Measurements from ENCODE around the gene BSG. TPM values are rescaled to one million over a fixed set of nuclear protein-coding genes. Genes with fewer than 3 reads are reported as not detected.

BSG gene
- total and polyA plus RNA-seq, 10 donors, result 95.3 to 307 (median 213) TPM

- Histone ChIP-seq H3K27ac (peak overlapping the region; percentile 75 to 97 (median 90)), H3K4me1 (peaks cover 28 to 51% (median 40%) of the 10 kb centered on the region in 6 donors), H3K27me3 (replicated peaks in 1 of 7) (no peaks in the 10 kb centered on the region), H3K4me3 (peak overlapping the region; percentile 23 to 97 (median 84)), H3K9me3 (no peaks in the 10 kb centered on the region), H3K36me3 (peaks cover 0 to 2% (median 0%) of the 10 kb centered on the region in 6 donors)
- intact Hi-C loops (cut with DNase I; ENCODE audit: low total_unique reads), result loop anchor here (5.0 kb wide), 1 partner anchor 39 kb away; the partner anchor contains the start of gene CDC34
- no peak for TF ChIP-seq CTCF (IDR thresholded peaks at IDR 0.05 in 8 of 11, conservative IDR thresholded peaks at IDR 0.05 in 3 of 11)
- TF ChIP-seq POLR2AphosphoS5 (IDR thresholded peaks at IDR 0.05), result peak; percentile 43 to 68 (median 63)
- 0 to 4% (median 2%) methylated on average over 41 to 45 of the region's 45 CpGs for WGBS, 5 donors
- peak; percentile 87 for DNase-seq
Measured at GRCh38 chr19:570937-571565, 1.3 kb upstream of the BSG start.

- peaks cover 0 to 6% (median 0%) of the 10 kb centered on the region in 6 donors for H3K36me3 ChIP-seq
- H3K4me1 ChIP-seq, result peaks cover 30 to 56% (median 45%) of the 10 kb centered on the region in 6 donors
- WGBS, 5 donors, result 0 to 2% (median 1%) methylated on average over 10 to 14 of the region's 14 CpGs
- intact Hi-C loops (cut with DNase I; ENCODE audit: low total_unique reads), result loop anchor here (5.0 kb wide), 1 partner anchor 39 kb away; the partner anchor contains the start of gene CDC34
- no peaks in the 10 kb centered on the region for H3K27me3 ChIP-seq (replicated peaks in 1 of 7)
- DNase-seq, result no peak
- TF ChIP-seq CTCF (IDR thresholded peaks at IDR 0.05 in 8 of 11, conservative IDR thresholded peaks at IDR 0.05 in 3 of 11), result no peak
- TF ChIP-seq POLR2A (IDR thresholded peaks at IDR 0.05), result peak in 1 of 3 donors; percentile 11
- peak overlapping the region; percentile 23 to 97 (median 84) for H3K4me3 ChIP-seq
- peak overlapping the region; percentile 75 to 97 (median 90) for H3K27ac ChIP-seq
- H3K9me3 ChIP-seq, result no peaks in the 10 kb centered on the region
Measured at GRCh38 chr19:571566-571974, 826 bp upstream of the BSG start.

GRCh38 chr19:572743-573518, 535 bp downstream of the BSG start:
- intact Hi-C loops (cut with DNase I; ENCODE audit: low total_unique reads), result loop anchor here (5.0 kb wide), 1 partner anchor 41 kb away; the partner anchor contains the start of gene CDC34
- peaks cover 0 to 19% (median 5%) of the 10 kb centered on the region in 6 donors for H3K36me3 ChIP-seq
- no peaks in the 10 kb centered on the region for H3K9me3 ChIP-seq
- WGBS, 5 donors, result 0 to 1% (median 1%) methylated on average over 12 to 55 of the region's 55 CpGs
- H3K27ac ChIP-seq, result peak overlapping the region; percentile 81 to 97 (median 90)
- TF ChIP-seq POLR2AphosphoS5 (IDR thresholded peaks at IDR 0.05), result no peak
- no peak for TF ChIP-seq POLR2A (IDR thresholded peaks at IDR 0.05)
- TF ChIP-seq CTCF (IDR thresholded peaks at IDR 0.05 in 8 of 11, conservative IDR thresholded peaks at IDR 0.05 in 3 of 11), result no peak
- peaks cover 30 to 70% (median 57%) of the 10 kb centered on the region in 6 donors for H3K4me1 ChIP-seq
- peak overlapping the region; percentile 81 to 98 (median 86) for H3K4me3 ChIP-seq
- H3K27me3 ChIP-seq (replicated peaks in 1 of 7), result no peaks in the 10 kb centered on the region
- DNase-seq, result peak; percentile 91

GRCh38 chr19:573519-573825, 1.1 kb downstream of the BSG start:
- TF ChIP-seq POLR2AphosphoS5 (IDR thresholded peaks at IDR 0.05) (no peak), POLR2A (IDR thresholded peaks at IDR 0.05) (no peak), CTCF (IDR thresholded peaks at IDR 0.05 in 8 of 11, conservative IDR thresholded peaks at IDR 0.05 in 3 of 11) (no peak)
- Histone ChIP-seq H3K4me1 (peaks cover 30 to 75% (median 59%) of the 10 kb centered on the region in 6 donors), H3K27ac (peak overlapping the region in 5 of 8 donors; percentile 90 to 97 (median 92)), H3K9me3 (no peaks in the 10 kb centered on the region), H3K4me3 (peak overlapping the region; percentile 81 to 98 (median 86)), H3K27me3 (replicated peaks in 1 of 7) (no peaks in the 10 kb centered on the region), H3K36me3 (peaks cover 0 to 25% (median 10%) of the 10 kb centered on the region in 6 donors)
- WGBS, 5 donors, result 1 to 4% (median 2%) methylated on average over 13 to 15 of the region's 15 CpGs
- DNase-seq, result no peak
- intact Hi-C loops (cut with DNase I; ENCODE audit: low total_unique reads), result loop anchor here (5.0 kb wide), 1 partner anchor 41 kb away; the partner anchor contains the start of gene CDC34
